Measurements from ENCODE around the gene MAP7. TPM values are rescaled to one million over a fixed set of nuclear protein-coding genes. Genes with fewer than 3 reads are reported as not detected.
"Not testable (repeated sequence)": the region's sequence is repeated elsewhere in the genome, so short reads cannot be mapped to it uniquely, and the experiment has no call there.

Gene MAP7
- total and polyA plus RNA-seq, 2 donors (not counting 3 experiments of a cell fraction or from before 2014, with no cell fraction given), result 0.07 to 0.42 TPM

- H3K9me1 ChIP-seq (replicated peaks; ENCODE audit: control insufficient read depth, extremely low read depth, insufficient read depth, low read length); H3K9ac ChIP-seq (replicated peaks; ENCODE audit: extremely low read depth, insufficient read depth, low read length); H4K20me1 ChIP-seq (replicated peaks; ENCODE audit: control insufficient read depth, extremely low read depth, insufficient read depth, low read length); H3K4me2 ChIP-seq (ENCODE audit: insufficient read depth, low read length); FAIRE-seq; H3K9me3 ChIP-seq (replicated peaks; ENCODE audit: control insufficient read depth, insufficient read depth, low read length); H3K36me3 ChIP-seq (ENCODE audit: control insufficient read depth in 2 of 2, extremely low read depth in 1 of 2, insufficient read depth in 2 of 2, low read length in 2 of 2); H3K79me2 ChIP-seq (ENCODE audit: control insufficient read depth, insufficient read depth, low read length); H3K27me3 ChIP-seq (ENCODE audit: control insufficient read depth in 2 of 2, insufficient read depth in 2 of 2, low read length in 2 of 2); CTCF ChIA-PET; POLR2A ChIA-PET; H3K4me3 ChIP-seq (replicated peaks in 1 of 3; ENCODE audit: insufficient read depth in 1 of 3, low read depth in 1 of 3, low read length in 3 of 3); H2AFZ ChIP-seq (ENCODE audit: low read depth, low read length); BruUV-seq (replicated peaks); H3K4me1 ChIP-seq (ENCODE audit: control insufficient read depth, extremely low read depth, insufficient read depth, low read length); H3K27ac ChIP-seq (ENCODE audit: insufficient read depth, low read depth, low read length); dilution Hi-C loops (cut with MboI; ENCODE audit: extremely low pct_ligation_motif_present, low sequenced_read_pairs); DNase-seq (ENCODE audit: low read depth, low spot score); intact Hi-C loops (cut with micrococcal nuclease): not testable (repeated sequence)
Measured at GRCh38 chr6:136483005-136483404, 67.2 kb downstream of the MAP7 start.

- dilution Hi-C loops (cut with MboI; ENCODE audit: extremely low pct_ligation_motif_present, low sequenced_read_pairs) (no loop called here), intact Hi-C loops (cut with micrococcal nuclease) (no loop called here)
- Histone ChIP-seq H3K27ac (ENCODE audit: insufficient read depth, low read depth, low read length) (no peak overlapping the region), H3K4me1 (ENCODE audit: control insufficient read depth, extremely low read depth, insufficient read depth, low read length) (no peaks in the 10 kb centered on the region), H3K36me3 (ENCODE audit: control insufficient read depth in 2 of 2, extremely low read depth in 1 of 2, insufficient read depth in 2 of 2, low read length in 2 of 2) (no peaks in the 10 kb centered on the region), H4K20me1 (replicated peaks; ENCODE audit: control insufficient read depth, extremely low read depth, insufficient read depth, low read length) (no peaks in the 10 kb centered on the region), H3K27me3 (ENCODE audit: control insufficient read depth in 2 of 2, insufficient read depth in 2 of 2, low read length in 2 of 2) (no peaks in the 10 kb centered on the region), H3K9me3 (replicated peaks; ENCODE audit: control insufficient read depth, insufficient read depth, low read length) (no peaks in the 10 kb centered on the region), H3K79me2 (ENCODE audit: control insufficient read depth, insufficient read depth, low read length) (no peaks in the 10 kb centered on the region), H3K9ac (replicated peaks; ENCODE audit: extremely low read depth, insufficient read depth, low read length) (no peak overlapping the region), H3K4me2 (ENCODE audit: insufficient read depth, low read length) (no peak overlapping the region), H2AFZ (ENCODE audit: low read depth, low read length) (no peak overlapping the region), H3K9me1 (replicated peaks; ENCODE audit: control insufficient read depth, extremely low read depth, insufficient read depth, low read length) (no peaks in the 10 kb centered on the region), H3K4me3 (replicated peaks in 1 of 3; ENCODE audit: insufficient read depth in 1 of 3, low read depth in 1 of 3, low read length in 3 of 3) (no peak overlapping the region)
- TF ChIP-seq CTCF (IDR thresholded peaks at IDR 0.05; ENCODE audit: extremely low read depth in 1 of 2, insufficient read depth in 1 of 2, low read depth in 1 of 2, low read length in 2 of 2) (no peak), FOS (IDR thresholded peaks at IDR 0.05; ENCODE audit: borderline replicate concordance, insufficient read depth, low read length) (no peak), JUN (IDR thresholded peaks at IDR 0.05; ENCODE audit: borderline replicate concordance, insufficient read depth, insufficient read length, low read depth) (no peak), EZH2 (IDR thresholded peaks at IDR 0.05; ENCODE audit: borderline replicate concordance, low read depth, low read length, severe bottlenecking) (no peak), GATA2 (IDR thresholded peaks at IDR 0.05; ENCODE audit: insufficient read depth, insufficient read length, low read depth, low read length) (no peak), MYC (IDR thresholded peaks at IDR 0.05; ENCODE audit: low read depth, low read length) (no peak), MAX (IDR thresholded peaks at IDR 0.05; ENCODE audit: insufficient read depth, insufficient read length) (no peak), POLR2AphosphoS5 (IDR thresholded peaks at IDR 0.05; ENCODE audit: insufficient read depth, low read depth, low read length) (no peak), POLR2A (IDR thresholded peaks at IDR 0.05; ENCODE audit: low read depth, low read length) (no peak)
- no peak for DNase-seq (ENCODE audit: low read depth, low spot score)
- CTCF ChIA-PET, result no interaction called here
- POLR2A ChIA-PET, result no interaction called here
- FAIRE-seq, result no peak
- BruUV-seq (replicated peaks), result no TSS peak
Measured at GRCh38 chr6:136477548-136477947, 72.7 kb downstream of the MAP7 start.
